Embryonic facial prominence (tissue), 1 donor: Measurements from ENCODE around the gene SLC25A23.
"Not testable (repeated sequence)": the region's sequence is repeated elsewhere in the genome, so short reads cannot be mapped to it uniquely, and the experiment has no call there.

ENCODE experiments used
- DNase-seq: peaks from one replicate; pipeline ENCODE4 v3.0.0-alpha.2; 2016; ENCODE audit errors: extremely low spot score

The SLC25A23 gene

GRCh38 chr19:6457958-6458694, 1.5 kb downstream of the SLC25A23 start:
- DNase-seq, result no peak

GRCh38 chr19:6455924-6456323, 3.7 kb downstream of the SLC25A23 start:
- DNase-seq, result no peak

GRCh38 chr19:6453951-6454565, 5.5 kb downstream of the SLC25A23 start:
- no peak for DNase-seq

- no peak for DNase-seq
Measured at GRCh38 chr19:6452899-6453298, 6.7 kb downstream of the SLC25A23 start.

- DNase-seq, result no peak
Measured at GRCh38 chr19:6452223-6452614, 7.4 kb downstream of the SLC25A23 start.

GRCh38 chr19:6451583-6452222, 7.9 kb downstream of the SLC25A23 start:
- DNase-seq, result no peak

GRCh38 chr19:6450166-6450565, 9.4 kb downstream of the SLC25A23 start:
- no peak for DNase-seq

- DNase-seq, result no peak
Measured at GRCh38 chr19:6448045-6448444, 11.5 kb downstream of the SLC25A23 start.

- DNase-seq, result no peak
Measured at GRCh38 chr19:6446452-6446851, 13.1 kb downstream of the SLC25A23 start.

- DNase-seq, result no peak
Measured at GRCh38 chr19:6443986-6444385, 15.6 kb downstream of the SLC25A23 start.

- DNase-seq, result no peak
Measured at GRCh38 chr19:6442087-6442688, 17.4 kb downstream of the SLC25A23 start.

- DNase-seq, result no peak
Measured at GRCh38 chr19:6440905-6441304, 18.7 kb downstream of the SLC25A23 start.

- no peak for DNase-seq
Measured at GRCh38 chr19:6439743-6440142, 19.8 kb downstream of the SLC25A23 start.

GRCh38 chr19:6433663-6434062, 25.9 kb downstream of the SLC25A23 start, which contains the start of gene SLC25A41:
Gene SLC25A41, minus strand, starts transcription at chr19:6433763. Its CDS starts 70 bp downstream, at chr19:6433693.
- no peak for DNase-seq

GRCh38 chr19:6433165-6433564, 26.4 kb downstream of the SLC25A23 start:
- DNase-seq, result no peak

- DNase-seq, result no peak
Measured at GRCh38 chr19:6431891-6432290, 27.7 kb downstream of the SLC25A23 start.

GRCh38 chr19:6429419-6430221, 30.0 kb downstream of the SLC25A23 start:
- DNase-seq, result no peak

GRCh38 chr19:6428692-6429418, 30.7 kb downstream of the SLC25A23 start:
- DNase-seq, result not testable (repeated sequence)

- no peak for DNase-seq
Measured at GRCh38 chr19:6427131-6427530, 32.5 kb downstream of the SLC25A23 start.

- DNase-seq, result no peak
Measured at GRCh38 chr19:6425732-6426620, 33.6 kb downstream of the SLC25A23 start.
